GM23338 (cell line): ENCODE measurements around the gene DNAL4. TPM values are rescaled to one million over a fixed set of nuclear protein-coding genes. Genes with fewer than 3 reads are reported as not detected.

ENCODE experiments used
- ATAC-seq: fragments of 200-7000 bp; cut with Tn5 transposase; 3 replicates; pipeline ENCODE4 v1.9.1; 2020
- DNase-seq: peaks from one replicate; pipeline ENCODE4 v3.0.0-alpha.2; 2015; ENCODE audit warnings: low spot score
- H2AFZ ChIP-seq: fragments of 200-600 bp; sonication (generic); 2 replicates; pipeline ENCODE4 v1.8.0; 2016; ENCODE audit warnings: antibody characterized with exemption, mild to moderate bottlenecking, moderate library complexity
- H3F3A ChIP-seq: fragments of 200-600 bp; sonication (generic); replicated peaks from 2 replicates; pipeline ENCODE4 v1.8.0; 2017; ENCODE audit warnings: antibody characterized with exemption, mixed run types, low read depth
- H3K27ac ChIP-seq: fragments of 200-600 bp; sonication (generic); 2 replicates; pipeline ENCODE4 v1.6.1; 2016; ENCODE audit warnings: low read depth
- H3K27me3 ChIP-seq: fragments of 200-600 bp; sonication (generic); 2 replicates; pipeline ENCODE4 v1.8.0; 2016; ENCODE audit warnings: mild to moderate bottlenecking, mixed run types, moderate library complexity; ENCODE audit not compliant: insufficient read depth
- H3K36me3 ChIP-seq: fragments of 200-600 bp; sonication (generic); 2 replicates; pipeline ENCODE4 v1.8.0; 2016; ENCODE audit warnings: mild to moderate bottlenecking; ENCODE audit not compliant: insufficient read depth
- H3K4me1 ChIP-seq: fragments of 200-600 bp; sonication (generic); 2 replicates; pipeline ENCODE4 v1.8.0; 2016; ENCODE audit warnings: mild to moderate bottlenecking, moderate library complexity; ENCODE audit not compliant: insufficient read depth
- H3K4me2 ChIP-seq: fragments of 200-600 bp; sonication (generic); 2 replicates; pipeline ENCODE4 v1.7.1; 2017; ENCODE audit warnings: mixed run types
- H3K4me3 ChIP-seq: fragments of 200-600 bp; sonication (generic); 2 replicates; pipeline ENCODE4 v1.6.1; 2016; ENCODE audit warnings: mixed run types
- H3K79me2 ChIP-seq: fragments of 200-600 bp; sonication (generic); replicated peaks from 2 replicates; pipeline ENCODE4 v1.8.0; 2017; ENCODE audit warnings: mild to moderate bottlenecking; ENCODE audit not compliant: insufficient read depth
- H3K9me2 ChIP-seq: fragments of 200-600 bp; sonication (generic); 2 replicates; pipeline ENCODE4 v1.8.0; 2017; ENCODE audit not compliant: insufficient read depth
- H4K20me1 ChIP-seq: fragments of 200-600 bp; sonication (generic); replicated peaks from 2 replicates; pipeline ENCODE4 v1.8.0; 2017; ENCODE audit warnings: mild to moderate bottlenecking; ENCODE audit not compliant: insufficient read depth
- H3K27ac Mint-ChIP-seq: 2 replicates; pipeline ENCODE4 v1.8.0; 2020; ENCODE audit warnings: inconsistent platforms, mild to moderate bottlenecking, moderate library complexity, mixed read lengths
- H3K27me3 Mint-ChIP-seq: 3 replicates; pipeline ENCODE4 v1.8.0; 2022; ENCODE audit warnings: low read depth, mild to moderate bottlenecking, moderate library complexity, mixed read lengths, inconsistent platforms; ENCODE audit not compliant: insufficient read depth, poor library complexity
- H3K36me3 Mint-ChIP-seq: 3 replicates; pipeline ENCODE4 v1.8.0; 2021; ENCODE audit warnings: low read depth, mild to moderate bottlenecking, inconsistent platforms, moderate library complexity, mixed read lengths
- H3K4me1 Mint-ChIP-seq: 3 replicates; pipeline ENCODE4 v1.8.0; 2020; ENCODE audit warnings: mild to moderate bottlenecking, inconsistent platforms, mixed read lengths
- H3K4me3 Mint-ChIP-seq: 3 replicates; pipeline ENCODE4 v1.8.0; 2021; ENCODE audit warnings: moderate library complexity, mild to moderate bottlenecking, inconsistent platforms, mixed read lengths
- H3K9me3 Mint-ChIP-seq: 3 replicates; pipeline ENCODE4 v1.8.0; 2020; ENCODE audit warnings: moderate library complexity, mild to moderate bottlenecking, inconsistent platforms, mixed read lengths
- EZH2 ChIP-seq: fragments of 200-600 bp; sonication (generic); IDR thresholded peaks from one replicate; pipeline ENCODE4 v1.8.0; 2017; ENCODE audit warnings: antibody characterized with exemption, mild to moderate bottlenecking, low read depth; ENCODE audit not compliant: unreplicated experiment
- EZH2phosphoT487 ChIP-seq: fragments of 200-600 bp; sonication (generic); IDR thresholded peaks from one replicate; pipeline ENCODE4 v1.8.1; 2018; ENCODE audit warnings: antibody characterized with exemption; ENCODE audit not compliant: unreplicated experiment
- JUNB ChIP-seq: IDR thresholded peaks from one replicate; pipeline ENCODE4 v1.6.1; 2016; ENCODE audit warnings: antibody characterized with exemption; ENCODE audit not compliant: unreplicated experiment
- NANOG ChIP-seq: IDR thresholded peaks from 2 replicates; pipeline ENCODE4 v1.6.1; 2016; ENCODE audit warnings: antibody characterized with exemption, borderline replicate concordance
- STAT1 ChIP-seq: IDR thresholded peaks from one replicate; pipeline ENCODE4 v1.6.1; 2016; ENCODE audit warnings: antibody characterized with exemption; ENCODE audit not compliant: unreplicated experiment
- ZNF114 ChIP-seq: fragments of 250-450 bp; sonication (Bioruptor Pico); IDR thresholded peaks from 2 replicates; pipeline ENCODE4 v1.5.0; 2020; ENCODE audit warnings: mild to moderate bottlenecking, moderate library complexity
- ZNF331 ChIP-seq: fragments of 250-450 bp; sonication (Bioruptor Pico); IDR thresholded peaks from 2 replicates; pipeline ENCODE4 v1.5.0; 2020; ENCODE audit warnings: low read depth, mild to moderate bottlenecking, moderate library complexity
- polyA plus RNA-seq: library from polyadenylated mRNA; unstranded; fragments of >200 nt; fragmentation: Nextera tagmentation; extraction: Ambion mirVana; gene quantifications from 2 replicates; pipeline ENCODE4 v1.2.1, GENCODE V29; 2016
- total RNA-seq: library from RNA; depleted of rRNA; stranded (reverse); fragments of >200 nt; shearing (Covaris generic); gene quantifications from 2 replicates; pipeline ENCODE4 v1.2.3, GENCODE V29; 2014
- TF ChIP-seq, protein P1 (sequence below), 2 experiments: fragments of 200-600 bp in 1 of 2; sonication (generic) in 1 of 2; conservative IDR thresholded peaks; 2 replicates each; pipeline versions ENCODE4 v1.5.1 to v1.6.1; 2016 to 2017; ENCODE audit warnings: antibody characterized with exemption in 2 of 2, low read depth in 2 of 2, mild to moderate bottlenecking in 2 of 2, moderate library complexity in 1 of 2
- TF ChIP-seq, protein P2 (sequence below): IDR thresholded peaks from one replicate; pipeline ENCODE4 v1.6.1; 2018; ENCODE audit warnings: antibody characterized with exemption; ENCODE audit not compliant: unreplicated experiment

DNAL4 gene
- total and polyA plus RNA-seq, 2 experiments from 2014 or later, result 9.3 to 10.0 TPM

DNA sequence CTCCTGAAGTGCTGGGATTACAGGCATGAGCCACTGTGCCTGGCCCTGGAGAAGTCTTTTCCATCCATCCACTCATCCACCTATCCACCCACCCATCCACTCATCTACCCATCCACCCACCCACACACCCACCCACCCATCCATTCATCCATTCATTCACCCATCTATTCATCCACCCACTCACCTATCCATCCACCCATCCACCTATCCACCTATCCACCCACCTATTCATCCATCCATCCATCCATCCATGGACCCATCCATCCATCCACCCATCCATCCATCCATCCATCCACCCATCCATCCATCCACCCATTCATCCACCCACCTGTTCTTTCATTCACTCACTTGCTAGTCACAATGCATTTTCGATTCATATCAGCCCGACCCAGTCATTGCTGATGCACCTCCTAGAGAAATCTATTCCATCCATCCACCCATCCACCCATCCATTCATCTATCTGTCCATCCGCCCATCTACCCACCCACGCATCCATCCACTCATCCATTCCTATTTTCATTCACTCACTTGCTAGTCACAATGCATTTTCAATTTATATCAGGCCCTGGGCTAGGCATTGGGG lies 20.5 kb downstream of the DNAL4 start (continued):
- TF ChIP-seq EZH2phosphoT487 (no peak), JUNB (no peak), NANOG (no peak), STAT1 (no peak), EZH2 (no peak), ZNF331 (CRISPR knock-in tag) (no peak)
- TF ChIP-seq, protein P1, sequence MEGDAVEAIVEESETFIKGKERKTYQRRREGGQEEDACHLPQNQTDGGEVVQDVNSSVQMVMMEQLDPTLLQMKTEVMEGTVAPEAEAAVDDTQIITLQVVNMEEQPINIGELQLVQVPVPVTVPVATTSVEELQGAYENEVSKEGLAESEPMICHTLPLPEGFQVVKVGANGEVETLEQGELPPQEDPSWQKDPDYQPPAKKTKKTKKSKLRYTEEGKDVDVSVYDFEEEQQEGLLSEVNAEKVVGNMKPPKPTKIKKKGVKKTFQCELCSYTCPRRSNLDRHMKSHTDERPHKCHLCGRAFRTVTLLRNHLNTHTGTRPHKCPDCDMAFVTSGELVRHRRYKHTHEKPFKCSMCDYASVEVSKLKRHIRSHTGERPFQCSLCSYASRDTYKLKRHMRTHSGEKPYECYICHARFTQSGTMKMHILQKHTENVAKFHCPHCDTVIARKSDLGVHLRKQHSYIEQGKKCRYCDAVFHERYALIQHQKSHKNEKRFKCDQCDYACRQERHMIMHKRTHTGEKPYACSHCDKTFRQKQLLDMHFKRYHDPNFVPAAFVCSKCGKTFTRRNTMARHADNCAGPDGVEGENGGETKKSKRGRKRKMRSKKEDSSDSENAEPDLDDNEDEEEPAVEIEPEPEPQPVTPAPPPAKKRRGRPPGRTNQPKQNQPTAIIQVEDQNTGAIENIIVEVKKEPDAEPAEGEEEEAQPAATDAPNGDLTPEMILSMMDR (conservative IDR thresholded peaks at IDR 0.05; ENCODE audit: low read depth in 2 of 2), result no peak
- TF ChIP-seq, protein P2, sequence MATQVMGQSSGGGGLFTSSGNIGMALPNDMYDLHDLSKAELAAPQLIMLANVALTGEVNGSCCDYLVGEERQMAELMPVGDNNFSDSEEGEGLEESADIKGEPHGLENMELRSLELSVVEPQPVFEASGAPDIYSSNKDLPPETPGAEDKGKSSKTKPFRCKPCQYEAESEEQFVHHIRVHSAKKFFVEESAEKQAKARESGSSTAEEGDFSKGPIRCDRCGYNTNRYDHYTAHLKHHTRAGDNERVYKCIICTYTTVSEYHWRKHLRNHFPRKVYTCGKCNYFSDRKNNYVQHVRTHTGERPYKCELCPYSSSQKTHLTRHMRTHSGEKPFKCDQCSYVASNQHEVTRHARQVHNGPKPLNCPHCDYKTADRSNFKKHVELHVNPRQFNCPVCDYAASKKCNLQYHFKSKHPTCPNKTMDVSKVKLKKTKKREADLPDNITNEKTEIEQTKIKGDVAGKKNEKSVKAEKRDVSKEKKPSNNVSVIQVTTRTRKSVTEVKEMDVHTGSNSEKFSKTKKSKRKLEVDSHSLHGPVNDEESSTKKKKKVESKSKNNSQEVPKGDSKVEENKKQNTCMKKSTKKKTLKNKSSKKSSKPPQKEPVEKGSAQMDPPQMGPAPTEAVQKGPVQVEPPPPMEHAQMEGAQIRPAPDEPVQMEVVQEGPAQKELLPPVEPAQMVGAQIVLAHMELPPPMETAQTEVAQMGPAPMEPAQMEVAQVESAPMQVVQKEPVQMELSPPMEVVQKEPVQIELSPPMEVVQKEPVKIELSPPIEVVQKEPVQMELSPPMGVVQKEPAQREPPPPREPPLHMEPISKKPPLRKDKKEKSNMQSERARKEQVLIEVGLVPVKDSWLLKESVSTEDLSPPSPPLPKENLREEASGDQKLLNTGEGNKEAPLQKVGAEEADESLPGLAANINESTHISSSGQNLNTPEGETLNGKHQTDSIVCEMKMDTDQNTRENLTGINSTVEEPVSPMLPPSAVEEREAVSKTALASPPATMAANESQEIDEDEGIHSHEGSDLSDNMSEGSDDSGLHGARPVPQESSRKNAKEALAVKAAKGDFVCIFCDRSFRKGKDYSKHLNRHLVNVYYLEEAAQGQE, result no peak

DNA sequence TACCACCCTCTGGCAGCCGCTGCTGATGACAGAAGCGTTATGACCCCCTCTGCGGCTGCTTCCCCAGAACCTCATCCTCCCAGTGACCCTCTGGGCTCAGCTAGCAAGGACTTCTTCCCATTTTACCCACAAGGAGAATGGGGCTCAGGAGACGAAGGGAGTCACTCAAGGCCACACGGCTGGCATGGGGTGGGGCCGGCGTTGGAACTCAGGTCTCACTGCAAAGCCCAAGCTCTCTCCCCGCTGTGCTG lies 21.4 kb downstream of the DNAL4 start:
- peaks cover 16% of the 10 kb centered on the region for H3K27me3 Mint-ChIP-seq
- Histone ChIP-seq H3K4me1 (no peaks in the 10 kb centered on the region), H4K20me1 (no peaks in the 10 kb centered on the region), H3K27ac (no peak overlapping the region), H2AFZ (no peak overlapping the region), H3K4me3 (no peak overlapping the region), H3K4me2 (no peak overlapping the region), H3K79me2 (no peaks in the 10 kb centered on the region), H3K9me2 (no peaks in the 10 kb centered on the region), H3F3A (no peaks in the 10 kb centered on the region), H3K27me3 (no peaks in the 10 kb centered on the region), H3K36me3 (no peaks in the 10 kb centered on the region)
- ATAC-seq, result no peak
- H3K9me3 Mint-ChIP-seq, result no peaks in the 10 kb centered on the region; the same call in 2 of the 3 replicates
- H3K4me3 Mint-ChIP-seq, result no peak overlapping the region
- DNase-seq, result no peak
- TF ChIP-seq ZNF114 (CRISPR knock-in tag), result no peak
- TF ChIP-seq JUNB, result no peak
- no peak for TF ChIP-seq EZH2phosphoT487
- peaks cover 7% of the 10 kb centered on the region; the same call in 2 of the 3 replicates for H3K4me1 Mint-ChIP-seq
- H3K27ac Mint-ChIP-seq, result no peak overlapping the region
- no peaks in the 10 kb centered on the region for H3K36me3 Mint-ChIP-seq
